Natural killer cell (primary cell): Measurements from ENCODE around the gene GSTK1. TPM values are rescaled to one million over a fixed set of nuclear protein-coding genes. Genes with fewer than 3 reads are reported as not detected.

Source experiments
- ATAC-seq, 3 donors: fragments of 150-1000 bp in 2 of 3; fragments of 200-7000 bp in 1 of 3; cut with Tn5 transposase; 1 replicate in 1 of 3; 2 replicates in 2 of 3; pipeline ENCODE4 v1.10.0; 2021; ENCODE audit warnings: mild to moderate bottlenecking in 2 of 3, moderate library complexity in 2 of 3
- DNase-seq, 2 donors: peaks; one replicate each; pipeline versions ENCODE4 v3.0.0 to v3.0.0-alpha.2; 2013 to 2021; ENCODE audit warnings: mixed read lengths in 1 of 2
- H3K27ac ChIP-seq: one replicate; pipeline ENCODE4 v1.5.1; 2013; ENCODE audit warnings: mild to moderate bottlenecking, low read length
- H3K27me3 ChIP-seq: one replicate; pipeline ENCODE4 v1.6.1; 2013; ENCODE audit warnings: low read length; ENCODE audit not compliant: control insufficient read depth, insufficient read depth
- H3K36me3 ChIP-seq: one replicate; pipeline ENCODE4 v1.6.1; 2013; ENCODE audit warnings: low read length; ENCODE audit not compliant: control insufficient read depth, insufficient read depth
- H3K4me1 ChIP-seq: one replicate; pipeline ENCODE4 v1.6.1; 2013; ENCODE audit warnings: low read length; ENCODE audit not compliant: control insufficient read depth, insufficient read depth
- H3K4me3 ChIP-seq: one replicate; pipeline ENCODE4 v1.5.1; 2013; ENCODE audit warnings: low read length
- H3K9me3 ChIP-seq: one replicate; pipeline ENCODE4 v1.6.1; 2013; ENCODE audit warnings: low read length; ENCODE audit not compliant: control insufficient read depth, insufficient read depth
- H3K27ac Mint-ChIP-seq, 2 donors: one replicate each; pipeline ENCODE4 v1.8.0; 2022; ENCODE audit warnings: mild to moderate bottlenecking in 2 of 2, mixed read lengths in 2 of 2, moderate library complexity in 1 of 2
- H3K27me3 Mint-ChIP-seq, 2 donors: one replicate each; pipeline ENCODE4 v1.8.0; 2022; ENCODE audit warnings: low read depth in 2 of 2, mixed read lengths in 2 of 2
- H3K36me3 Mint-ChIP-seq: one replicate; pipeline ENCODE4 v1.8.0; 2022; ENCODE audit warnings: mixed read lengths
- H3K4me1 Mint-ChIP-seq, 2 donors: one replicate each; pipeline ENCODE4 v1.8.0; 2022; ENCODE audit warnings: mixed read lengths in 2 of 2
- H3K4me3 Mint-ChIP-seq: one replicate; pipeline ENCODE4 v1.8.0; 2022; ENCODE audit warnings: mild to moderate bottlenecking, moderate library complexity, mixed read lengths
- H3K9me3 Mint-ChIP-seq, 2 donors: one replicate each; pipeline ENCODE4 v1.8.0; 2022; ENCODE audit warnings: mixed read lengths in 2 of 2
- WGBS: methylation state at CpG from one replicate; pipeline ENCODE4 v1.1.7; 2013; ENCODE audit warnings: missing lambda C conversion rate; ENCODE audit not compliant: insufficient coverage; 5-methylcytosine and 5-hydroxymethylcytosine counted together
- intact Hi-C: fragments of 100-400 bp; cut with micrococcal nuclease; formaldehyde crosslinking; loops from one replicate; pipeline ENCODE4 v1.14.2; 2022
- total RNA-seq, 4 donors: library from RNA; stranded (reverse); fragments of 120-200 nt in 1 of 4; gene quantifications; one replicate each; pipeline versions ENCODE4 v1.2.3 to v1.2.4, GENCODE V29; 2013 to 2022
- TF ChIP-seq, protein P1 (sequence below): fragments of 200-600 bp; IDR thresholded peaks from one replicate; pipeline ENCODE4 v1.8.0; 2022; ENCODE audit warnings: antibody characterized with exemption

The GSTK1 gene
- total RNA-seq, 3 donors from 2014 or later (not counting 1 experiment from before 2014, with no cell fraction given) = 159 to 215 (median 181) TPM

DNA sequence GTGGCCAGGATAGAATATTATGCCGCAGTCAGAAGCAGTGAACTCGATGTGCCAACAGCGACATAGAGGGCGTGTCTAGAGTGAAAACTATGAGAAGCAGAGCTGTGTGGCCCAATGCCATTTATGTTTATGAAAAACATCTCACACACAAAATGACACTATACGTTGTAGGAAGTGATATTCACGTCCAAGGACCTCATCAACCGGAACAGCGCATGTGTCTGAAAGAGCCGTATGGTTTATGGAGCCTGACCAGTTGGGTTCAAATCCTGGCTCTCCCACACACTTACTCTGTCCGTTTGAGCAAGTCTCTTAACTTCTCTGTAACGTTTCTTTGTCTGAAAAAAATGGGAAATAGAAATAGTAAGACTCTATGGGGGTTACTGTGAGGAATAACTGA, 20.9 kb upstream of the GSTK1 start:
- Histone ChIP-seq H3K4me3 (no peak overlapping the region), H3K9me3 (no peaks in the 10 kb centered on the region), H3K27me3 (no peaks in the 10 kb centered on the region), H3K4me1 (peaks cover 3% of the 10 kb centered on the region), H3K36me3 (no peaks in the 10 kb centered on the region), H3K27ac (no peak overlapping the region)
- TF ChIP-seq, protein P1, sequence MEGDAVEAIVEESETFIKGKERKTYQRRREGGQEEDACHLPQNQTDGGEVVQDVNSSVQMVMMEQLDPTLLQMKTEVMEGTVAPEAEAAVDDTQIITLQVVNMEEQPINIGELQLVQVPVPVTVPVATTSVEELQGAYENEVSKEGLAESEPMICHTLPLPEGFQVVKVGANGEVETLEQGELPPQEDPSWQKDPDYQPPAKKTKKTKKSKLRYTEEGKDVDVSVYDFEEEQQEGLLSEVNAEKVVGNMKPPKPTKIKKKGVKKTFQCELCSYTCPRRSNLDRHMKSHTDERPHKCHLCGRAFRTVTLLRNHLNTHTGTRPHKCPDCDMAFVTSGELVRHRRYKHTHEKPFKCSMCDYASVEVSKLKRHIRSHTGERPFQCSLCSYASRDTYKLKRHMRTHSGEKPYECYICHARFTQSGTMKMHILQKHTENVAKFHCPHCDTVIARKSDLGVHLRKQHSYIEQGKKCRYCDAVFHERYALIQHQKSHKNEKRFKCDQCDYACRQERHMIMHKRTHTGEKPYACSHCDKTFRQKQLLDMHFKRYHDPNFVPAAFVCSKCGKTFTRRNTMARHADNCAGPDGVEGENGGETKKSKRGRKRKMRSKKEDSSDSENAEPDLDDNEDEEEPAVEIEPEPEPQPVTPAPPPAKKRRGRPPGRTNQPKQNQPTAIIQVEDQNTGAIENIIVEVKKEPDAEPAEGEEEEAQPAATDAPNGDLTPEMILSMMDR = no peak
- Mint-ChIP-seq H3K27me3 (peaks cover 9 to 18% of the 10 kb centered on the region in 2 donors), H3K9me3 (no peaks in the 10 kb centered on the region), H3K4me3 (no peak overlapping the region), H3K27ac (no peak overlapping the region), H3K4me1 (peaks cover 0 to 10% of the 10 kb centered on the region in 2 donors), H3K36me3 (peaks cover under 1% of the 10 kb centered on the region)
- DNase-seq = no peak
- ATAC-seq = no peak
- intact Hi-C loops = no loop called here
- WGBS = 91% methylated on average over 9 of the region's 11 CpGs

DNA sequence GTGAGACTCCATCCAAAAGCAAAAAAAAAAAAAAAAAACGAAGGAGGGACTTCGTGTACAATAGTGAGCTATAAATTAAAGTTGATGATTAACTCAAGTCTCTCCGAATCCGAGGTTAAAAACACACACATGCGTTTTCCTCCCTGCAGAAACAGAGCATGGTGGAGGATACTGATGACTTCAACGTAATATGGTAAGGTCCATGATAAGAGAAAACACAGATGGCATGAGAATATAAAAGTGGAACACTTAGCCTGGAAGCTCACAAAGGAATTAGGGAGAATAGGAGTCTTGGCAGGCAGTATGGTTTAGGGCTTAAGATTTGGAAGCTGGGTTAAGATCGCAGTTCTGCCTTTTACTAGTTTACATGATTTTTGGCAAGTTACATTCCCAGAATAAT, 20.1 kb upstream of the GSTK1 start:
- Histone ChIP-seq H3K4me1 (peaks cover 3% of the 10 kb centered on the region), H3K27ac (no peak overlapping the region), H3K36me3 (no peaks in the 10 kb centered on the region), H3K9me3 (no peaks in the 10 kb centered on the region), H3K4me3 (no peak overlapping the region), H3K27me3 (no peaks in the 10 kb centered on the region)
- TF ChIP-seq, protein P1 = no peak
- H3K27me3 Mint-ChIP-seq = peaks cover 10 to 17% of the 10 kb centered on the region in 2 donors
- H3K27ac Mint-ChIP-seq = no peak overlapping the region
- H3K9me3 Mint-ChIP-seq = no peaks in the 10 kb centered on the region
- H3K4me3 Mint-ChIP-seq = no peak overlapping the region
- DNase-seq (no peak), ATAC-seq (no peak)
- intact Hi-C loops = no loop called here
- H3K4me1 Mint-ChIP-seq = peaks cover 0 to 10% of the 10 kb centered on the region in 2 donors
- no peaks in the 10 kb centered on the region for H3K36me3 Mint-ChIP-seq
- WGBS = 96% methylated on average over 7 of the region's 7 CpGs

DNA sequence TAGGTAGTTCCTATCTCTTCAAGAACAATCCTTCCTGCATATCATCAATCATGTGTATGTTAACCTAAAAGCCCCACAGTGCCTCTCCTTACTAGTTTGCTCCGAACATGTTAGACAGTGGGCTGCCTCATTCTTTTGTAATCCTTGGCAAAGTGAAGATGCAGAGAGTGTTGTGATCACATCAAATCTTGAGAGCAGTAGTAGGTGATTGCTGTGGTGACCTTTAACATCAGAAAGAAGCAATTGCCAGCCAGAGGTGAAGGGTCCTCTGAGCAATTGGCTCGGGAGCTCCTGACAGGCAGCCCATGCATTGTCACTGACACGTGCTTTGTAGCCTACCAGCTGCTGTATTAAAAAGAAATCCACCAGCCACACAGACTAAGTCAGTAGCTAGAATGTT, 19.6 kb upstream of the GSTK1 start:
- Mint-ChIP-seq H3K36me3 (no peaks in the 10 kb centered on the region), H3K27me3 (peaks cover 10 to 17% of the 10 kb centered on the region in 2 donors), H3K4me3 (no peak overlapping the region), H3K9me3 (no peaks in the 10 kb centered on the region), H3K27ac (no peak overlapping the region), H3K4me1 (peaks cover 0 to 10% of the 10 kb centered on the region in 2 donors)
- no peaks in the 10 kb centered on the region for H3K36me3 ChIP-seq
- no peak for ATAC-seq
- no peak overlapping the region for H3K4me3 ChIP-seq
- intact Hi-C loops = no loop called here
- TF ChIP-seq, protein P1 = no peak
- no peak for DNase-seq
- WGBS = 77% methylated on average over 3 of the region's 3 CpGs
- no peaks in the 10 kb centered on the region for H3K9me3 ChIP-seq
- H3K27me3 ChIP-seq = no peaks in the 10 kb centered on the region
- H3K27ac ChIP-seq = no peak overlapping the region
- peaks cover 3% of the 10 kb centered on the region for H3K4me1 ChIP-seq

- no peaks in the 10 kb centered on the region for H3K9me3 Mint-ChIP-seq
- no CpG with 5 or more reads among the region's 1 CpG for WGBS
- H3K27me3 Mint-ChIP-seq = peaks cover 10 to 17% of the 10 kb centered on the region in 2 donors
- Histone ChIP-seq H3K9me3 (no peaks in the 10 kb centered on the region), H3K36me3 (no peaks in the 10 kb centered on the region), H3K4me1 (peaks cover 3% of the 10 kb centered on the region), H3K4me3 (no peak overlapping the region), H3K27ac (no peak overlapping the region), H3K27me3 (no peaks in the 10 kb centered on the region)
- no peak overlapping the region for H3K4me3 Mint-ChIP-seq
- DNase-seq (no peak), ATAC-seq (no peak)
- peaks cover 0 to 10% of the 10 kb centered on the region in 2 donors for H3K4me1 Mint-ChIP-seq
- no peak overlapping the region for H3K27ac Mint-ChIP-seq
- intact Hi-C loops = no loop called here
- TF ChIP-seq, protein P1 = no peak
- peaks cover 5% of the 10 kb centered on the region for H3K36me3 Mint-ChIP-seq
These were observed 18.9 kb upstream of the GSTK1 start for GRCh38 chr7:143244321-143244720.
